HL-60/S4 (cell line): Measurements from ENCODE around the gene CAMKV.
"Not testable (repeated sequence)": the region's sequence is repeated elsewhere in the genome, so short reads cannot be mapped to it uniquely, and the experiment has no call there.

Experiments used
- in situ Hi-C: fragments of 300-500 bp; cut with MboI; formaldehyde crosslinking; loops from 2 replicates; pipeline ENCODE4 v1.14.3; 2022; ENCODE audit warnings: low sequenced_read_pairs

CAMKV gene

GRCh38 chr3:49869525-49870126, at the start of gene CAMKV:
CAMKV (minus strand) TSS chr3:49869906; CDS start chr3:49862388, 7,518 bp downstream.
- in situ Hi-C loops = no loop called here

DNA sequence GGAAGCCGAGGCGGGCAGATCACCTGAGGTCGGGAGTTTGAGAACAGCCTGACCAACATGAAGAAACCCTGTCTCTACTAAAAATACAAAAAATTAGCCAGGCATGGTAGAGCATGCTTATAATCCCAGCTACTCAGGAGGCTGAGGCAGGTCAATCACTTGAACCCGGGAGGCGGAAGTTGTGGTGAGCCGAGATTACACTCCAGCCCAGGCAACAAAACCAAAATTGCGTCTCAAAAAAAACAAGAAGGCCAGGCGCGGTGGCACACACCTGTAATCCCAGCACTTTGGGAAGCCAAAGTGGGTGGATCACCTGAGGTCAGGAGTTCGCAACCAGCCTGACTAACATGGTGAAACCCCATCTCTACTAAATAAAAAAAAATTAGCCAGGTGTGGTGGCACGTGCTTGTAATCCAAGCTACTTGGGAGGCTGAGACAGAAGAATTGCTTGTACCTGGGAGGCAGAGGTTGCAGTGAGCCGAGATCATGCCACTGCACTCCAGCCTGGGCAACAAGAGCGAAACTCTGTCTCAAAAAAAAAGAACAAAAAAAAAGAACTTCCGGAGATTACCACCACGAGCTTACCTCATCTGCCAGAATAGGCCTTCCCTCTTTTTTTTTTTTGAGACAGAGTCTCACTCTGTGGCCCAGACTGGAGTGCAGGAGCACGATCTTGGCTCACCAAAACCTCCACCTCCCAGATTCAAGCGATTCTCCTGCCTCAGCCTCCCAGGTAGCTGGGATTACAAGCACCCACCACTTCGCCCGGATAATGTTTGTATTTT, 48.3 kb upstream of the CAMKV start:
- in situ Hi-C loops = not testable (repeated sequence)

DNA sequence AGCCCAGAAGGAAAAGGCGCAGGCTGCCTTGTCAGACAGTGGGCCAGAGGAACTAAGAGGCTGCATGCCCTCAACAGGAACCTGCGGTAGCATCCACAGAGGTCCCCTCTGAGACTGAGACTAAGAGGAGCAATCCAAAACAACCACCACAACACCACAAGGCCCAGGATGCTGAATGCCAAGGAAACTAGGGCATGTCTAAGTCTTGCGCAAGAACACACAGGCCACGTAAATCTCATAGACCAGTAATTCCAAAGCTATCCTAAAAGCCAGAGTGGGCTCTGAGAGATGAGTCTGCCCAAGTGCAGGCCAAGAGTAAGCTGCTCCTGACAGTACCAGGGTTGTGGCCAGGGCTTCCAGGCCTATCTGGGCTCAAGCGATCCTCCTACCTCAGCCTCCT, 47.0 kb upstream of the CAMKV start:
- in situ Hi-C loops = no loop called here

DNA sequence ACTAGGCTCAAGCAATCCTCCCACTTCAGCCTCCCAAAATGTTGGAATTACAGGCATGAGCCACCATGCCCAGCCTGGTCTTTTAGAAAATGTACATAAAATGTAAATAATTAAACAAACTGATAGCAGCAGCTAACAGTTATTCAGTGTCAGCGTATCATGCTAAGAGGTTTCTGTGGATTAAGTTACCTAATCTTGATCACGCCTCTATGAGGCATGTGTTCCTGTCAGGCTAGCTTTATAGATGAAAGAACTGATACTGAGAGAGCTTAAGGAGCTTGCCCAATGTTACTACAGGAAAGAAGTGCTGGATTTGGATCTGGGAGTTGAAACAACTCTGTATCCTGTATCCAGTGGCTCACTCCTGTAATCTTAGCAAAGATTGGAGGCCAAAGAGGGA, 45.2 kb upstream of the CAMKV start:
- in situ Hi-C loops = no loop called here

- in situ Hi-C loops = no loop called here
Measured at GRCh38 chr3:49912881-49913281, 43.2 kb upstream of the CAMKV start.

GRCh38 chr3:49911611-49912010, 41.9 kb upstream of the CAMKV start:
- in situ Hi-C loops = no loop called here

DNA sequence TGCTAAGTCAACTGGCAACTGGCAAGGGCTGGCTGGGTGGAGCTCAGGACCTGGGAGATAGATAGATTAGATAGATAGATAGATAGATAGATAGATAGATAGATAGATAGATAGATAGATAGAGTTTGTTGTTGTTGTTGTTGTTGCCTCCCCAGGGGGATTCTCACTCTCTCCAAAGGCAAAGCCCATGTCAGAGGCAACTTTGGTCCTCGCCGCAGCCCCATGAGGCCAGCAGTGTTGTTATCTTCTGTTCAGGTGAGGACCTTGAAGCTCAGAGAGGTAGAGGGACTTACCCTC, 41.4 kb upstream of the CAMKV start:
- in situ Hi-C loops = no loop called here

DNA sequence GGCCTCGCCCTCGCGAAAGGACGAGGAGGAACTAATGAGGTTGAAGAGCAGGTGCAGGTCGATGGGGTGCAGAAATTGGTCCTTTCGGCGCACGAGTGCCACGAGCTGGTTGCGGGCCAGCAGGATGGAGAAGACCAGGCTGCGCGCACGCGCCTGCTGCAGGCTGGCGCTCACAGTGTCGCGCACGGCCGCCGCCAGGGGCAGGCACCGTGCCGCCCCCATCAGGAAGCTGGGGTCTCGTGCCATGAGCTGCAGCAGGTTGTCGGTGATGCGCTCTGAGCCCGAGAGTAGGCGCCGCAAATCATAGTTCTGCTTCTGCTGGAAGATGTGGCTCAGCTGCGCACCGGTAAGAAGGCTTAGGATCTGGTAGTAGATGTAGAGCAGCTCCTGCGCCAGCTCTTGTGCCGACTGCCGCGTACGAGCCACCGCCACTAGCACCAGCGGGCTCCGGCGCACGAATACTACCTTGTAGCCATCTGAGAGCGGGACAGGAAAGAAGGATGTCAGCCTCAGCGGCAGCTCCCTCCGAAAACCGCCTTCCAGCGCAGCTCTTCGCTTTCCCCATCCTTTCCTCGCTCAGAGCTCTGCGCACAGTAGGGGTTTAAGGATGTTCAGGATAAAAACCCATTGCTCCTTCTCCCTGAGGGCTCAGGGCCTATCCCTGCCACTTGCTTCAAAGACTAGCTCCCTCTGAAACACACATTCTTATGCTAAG, 40.9 kb upstream of the CAMKV start:
- in situ Hi-C loops = no loop called here

GRCh38 chr3:49908373-49909199, 38.9 kb upstream of the CAMKV start:
- in situ Hi-C loops = no loop called here

DNA sequence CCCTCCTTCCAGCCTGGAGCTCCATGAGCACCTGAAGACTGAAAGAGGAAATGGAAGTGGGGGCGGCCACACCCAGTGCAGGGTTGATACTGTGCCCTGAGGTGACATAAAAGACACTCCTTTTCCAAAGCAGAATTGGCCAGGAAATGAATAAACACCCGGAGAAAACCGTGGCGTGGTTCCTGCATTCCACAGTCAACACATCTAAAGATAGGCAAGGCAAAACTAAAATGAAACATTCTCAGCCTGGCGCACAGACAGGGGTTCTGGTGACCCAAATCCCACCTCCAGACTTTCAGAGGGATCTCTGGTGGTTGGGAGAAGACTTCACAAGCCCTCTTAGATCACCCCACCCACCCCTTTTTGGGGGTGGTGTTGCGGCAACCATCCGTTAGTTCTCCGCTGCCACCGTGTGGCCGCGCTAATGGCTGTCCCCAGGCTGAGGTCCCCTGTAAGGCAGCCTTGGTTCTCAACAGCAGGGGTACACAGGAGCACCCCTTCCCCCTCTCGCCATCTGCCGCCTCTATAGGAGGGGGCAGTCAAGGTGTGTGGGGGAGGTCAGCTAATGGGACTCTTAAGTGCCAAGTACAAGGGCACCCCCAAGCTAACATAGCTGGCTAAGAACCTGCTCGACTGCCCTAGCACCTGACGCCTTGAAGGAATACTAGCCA, 36.5 kb upstream of the CAMKV start:
- in situ Hi-C loops = no loop called here

GRCh38 chr3:49904448-49904847, 34.7 kb upstream of the CAMKV start:
- in situ Hi-C loops = not testable (repeated sequence)

DNA sequence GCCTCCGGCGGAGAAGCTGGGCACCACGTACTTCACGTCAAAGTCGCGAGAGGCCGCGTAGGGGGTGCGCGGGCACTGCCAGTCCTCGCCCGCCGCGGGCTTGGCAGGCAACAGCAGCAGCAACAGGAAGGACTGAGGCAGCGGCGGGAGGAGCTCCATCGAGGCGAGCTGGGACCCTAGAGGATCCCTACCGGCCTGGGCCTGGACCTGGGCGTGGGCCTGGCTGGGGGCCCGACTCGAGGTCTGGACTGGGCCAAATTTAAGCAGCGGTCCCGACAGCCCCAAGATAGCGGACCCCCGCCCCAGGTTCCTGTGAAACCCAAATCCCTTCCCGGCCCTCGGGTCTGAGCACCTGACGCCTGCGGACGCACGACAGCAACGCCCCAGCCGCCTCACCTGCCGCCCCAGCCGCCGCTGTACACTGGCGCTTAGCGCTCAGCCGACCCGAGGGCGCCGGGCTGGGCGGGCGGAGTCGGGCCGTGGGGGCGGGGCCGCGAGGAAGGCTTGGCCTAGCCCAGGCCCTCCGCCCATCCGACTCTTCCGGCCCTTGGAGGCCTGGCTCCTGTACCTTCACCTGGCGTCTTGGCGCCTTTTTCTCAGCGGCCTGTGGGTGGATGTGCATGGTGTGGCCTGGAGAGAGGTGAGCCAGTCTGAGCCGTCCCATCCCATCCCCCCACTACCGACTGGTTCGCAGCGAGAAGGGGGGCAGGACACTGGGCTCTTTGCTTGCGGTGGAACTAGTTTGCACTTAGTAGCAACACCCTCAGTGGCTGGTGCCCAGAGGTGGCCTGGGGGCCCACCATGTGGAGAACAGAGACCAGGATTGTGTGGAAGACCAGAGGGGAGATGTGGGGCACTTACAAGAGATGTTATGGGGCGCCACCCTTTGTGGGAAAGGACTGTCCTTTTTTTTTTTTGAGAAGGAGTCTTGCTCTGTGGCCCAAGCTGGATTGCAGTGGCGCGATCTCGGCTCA, 34.0 kb upstream of the CAMKV start, which contains the start of gene MST1R:
Gene MST1R (minus strand): TSS at position 423 of the 974 bp plus-strand sequence. CDS start 264 bp downstream, at position 159.
- in situ Hi-C loops = no loop called here

DNA sequence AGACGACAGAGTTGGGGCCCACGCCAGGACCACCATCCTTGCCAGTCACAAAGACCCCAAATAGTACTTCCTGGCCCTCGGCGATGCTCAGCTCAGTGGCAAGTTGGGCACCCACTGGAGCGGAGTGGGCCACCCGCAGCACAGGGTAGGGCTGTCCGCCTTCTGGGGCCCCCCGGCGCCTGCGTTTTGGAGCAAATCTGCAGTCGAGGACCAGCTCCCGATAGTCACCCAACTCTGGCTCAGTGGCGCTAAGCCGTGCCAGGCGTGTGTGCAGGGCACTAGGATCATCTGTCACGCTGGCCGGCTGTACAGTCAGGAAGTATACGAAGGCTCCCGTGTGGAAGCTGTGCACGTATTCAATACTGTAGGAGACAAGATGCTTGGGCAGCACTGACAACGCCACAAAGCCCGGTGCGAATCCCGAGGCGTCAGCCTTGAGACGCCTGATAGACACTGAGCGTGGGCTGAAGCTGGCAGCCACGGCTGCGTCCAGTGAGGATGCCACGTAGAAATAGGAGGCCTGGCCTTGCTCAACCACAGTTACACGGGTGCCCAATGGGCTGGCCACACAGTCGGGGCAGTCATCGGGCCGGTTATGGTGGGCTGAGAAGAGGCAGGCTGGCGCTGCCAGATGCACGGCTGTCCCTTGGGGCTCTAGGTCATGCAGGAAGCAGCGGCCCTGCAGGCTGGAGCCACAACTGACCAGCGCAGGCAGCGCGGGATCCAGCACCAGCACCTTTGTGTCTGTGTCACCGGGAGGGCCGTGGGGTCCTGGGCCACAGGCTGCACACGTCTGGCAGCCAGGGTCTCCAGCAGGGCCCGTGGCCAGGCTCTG, 33.0 kb upstream of the CAMKV start:
- in situ Hi-C loops = no loop called here

GRCh38 chr3:49901366-49902339, 31.9 kb upstream of the CAMKV start:
- in situ Hi-C loops = no loop called here

DNA sequence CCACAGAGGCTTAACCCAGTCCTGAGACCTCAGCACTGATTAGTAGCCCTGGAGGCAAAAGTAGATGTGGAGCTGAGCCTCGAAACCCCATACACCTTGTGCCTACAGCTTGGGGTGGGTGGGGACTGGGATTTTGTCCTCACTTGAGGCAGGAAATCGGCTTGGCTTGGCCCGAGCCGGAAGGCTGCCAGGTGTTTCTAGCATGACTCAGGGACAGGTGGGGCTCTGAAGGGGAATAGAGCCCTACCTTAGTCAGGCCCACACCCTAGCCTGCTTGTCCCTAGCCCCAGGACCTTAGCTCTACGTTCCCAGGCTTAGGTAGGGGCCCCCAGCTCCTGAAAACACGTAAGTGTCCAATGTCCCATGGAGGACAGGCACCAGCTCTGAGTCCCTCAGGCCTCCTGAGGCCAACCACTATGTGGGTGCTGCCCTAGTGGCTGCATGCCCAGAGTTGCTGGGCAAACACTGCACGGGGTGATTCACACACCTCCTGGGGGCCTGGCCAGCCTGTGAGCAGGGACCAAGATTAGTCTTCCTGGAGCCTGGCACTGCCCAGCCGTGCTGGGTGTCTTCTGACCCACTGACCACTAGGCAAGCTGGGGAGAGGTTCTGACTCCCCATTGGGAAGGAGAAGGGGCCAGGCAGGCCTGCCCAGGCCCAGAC, 30.9 kb upstream of the CAMKV start:
- in situ Hi-C loops = no loop called here

GRCh38 chr3:49899815-49900214, 30.1 kb upstream of the CAMKV start:
- in situ Hi-C loops = no loop called here

- in situ Hi-C loops = no loop called here
Measured at GRCh38 chr3:49898991-49899390, 29.3 kb upstream of the CAMKV start.
